Keratinocyte (primary cell): ENCODE results near the gene FRAS1. TPM values are rescaled to one million over a fixed set of nuclear protein-coding genes. Genes with fewer than 3 reads are reported as not detected.
"Not testable (repeated sequence)": the region's sequence is repeated elsewhere in the genome, so short reads cannot be mapped to it uniquely, and the experiment has no call there.

ENCODE experiments used
- DNase-seq: peaks from one replicate; pipeline ENCODE4 v3.0.0-alpha.2; 2011; ENCODE audit warnings: low read depth, missing footprints, low spot score
- FAIRE-seq: peaks from 2 replicates; lab custom pipeline; 2011; peaks lifted over from hg19 to GRCh38; lab: Jason Lieb, UNC
- H2AFZ ChIP-seq: 2 replicates; pipeline ENCODE4 v1.6.0; 2012; ENCODE audit warnings: low read length, control low read depth, inconsistent platforms; ENCODE audit not compliant: control insufficient read depth
- H3K27ac ChIP-seq: 2 replicates; pipeline ENCODE4 v1.5.1; 2011; ENCODE audit warnings: low read length; ENCODE audit not compliant: control insufficient read depth, insufficient read depth
- H3K27me3 ChIP-seq: 3 replicates; pipeline ENCODE4 v1.6.0; 2011; ENCODE audit warnings: low read length; ENCODE audit not compliant: control insufficient read depth, insufficient read depth; ENCODE audit errors: extremely low read depth
- H3K36me3 ChIP-seq, 2 experiments: 2 replicates in 1 of 2; 3 replicates in 1 of 2; pipeline ENCODE4 v1.5.1; 2011; ENCODE audit warnings: low read length in 2 of 2, mild to moderate bottlenecking in 1 of 2; ENCODE audit not compliant: control insufficient read depth in 2 of 2, insufficient read depth in 2 of 2; ENCODE audit errors: extremely low read depth in 1 of 2
- H3K4me1 ChIP-seq: 3 replicates; pipeline ENCODE4 v1.5.1; 2011; ENCODE audit warnings: low read length; ENCODE audit not compliant: control insufficient read depth, insufficient read depth; ENCODE audit errors: extremely low read depth
- H3K4me2 ChIP-seq: 3 replicates; pipeline ENCODE4 v1.6.0; 2011; ENCODE audit warnings: low read depth, low read length; ENCODE audit not compliant: control insufficient read depth, insufficient read depth; ENCODE audit errors: extremely low read depth
- H3K4me3 ChIP-seq, 3 experiments: fragments of 200-600 bp in 1 of 3; sonication (generic) in 1 of 3; 2 replicates in 2 of 3; 3 replicates in 1 of 3; pipeline ENCODE4 v1.5.1; 2011 to 2016; ENCODE audit warnings: low read length in 3 of 3, mild to moderate bottlenecking in 3 of 3, control low read depth in 2 of 3, inconsistent platforms in 1 of 3, low read depth in 1 of 3, mixed read lengths in 1 of 3, mixed run types in 1 of 3, moderate library complexity in 1 of 3; ENCODE audit not compliant: control insufficient read depth in 2 of 3, insufficient read depth in 2 of 3; ENCODE audit errors: extremely low read depth in 1 of 3
- H3K79me2 ChIP-seq: 2 replicates; pipeline ENCODE4 v1.6.0; 2012; ENCODE audit warnings: low read length; ENCODE audit not compliant: control insufficient read depth, insufficient read depth
- H3K9ac ChIP-seq: 3 replicates; pipeline ENCODE4 v1.6.0; 2011; ENCODE audit warnings: low read length; ENCODE audit not compliant: control insufficient read depth, insufficient read depth; ENCODE audit errors: extremely low read depth
- H3K9me1 ChIP-seq: 3 replicates; pipeline ENCODE4 v1.6.0; 2011; ENCODE audit warnings: low read length; ENCODE audit not compliant: control insufficient read depth, insufficient read depth; ENCODE audit errors: extremely low read depth
- H3K9me3 ChIP-seq: 2 replicates; pipeline ENCODE4 v1.5.1; 2012; ENCODE audit warnings: low read depth, low read length; ENCODE audit not compliant: control insufficient read depth
- H4K20me1 ChIP-seq: 3 replicates; pipeline ENCODE4 v1.6.0; 2011; ENCODE audit warnings: low read length; ENCODE audit not compliant: control insufficient read depth, insufficient read depth; ENCODE audit errors: extremely low read depth
- CTCF ChIP-seq, 3 experiments: IDR thresholded peaks in 1 of 3; conservative IDR thresholded peaks in 1 of 3; optimal IDR thresholded peaks in 1 of 3; 2 replicates in 2 of 3; 3 replicates in 1 of 3; pipeline versions ENCODE3 to v1.5.1; 2011; ENCODE audit warnings: low read length in 3 of 3, mild to moderate bottlenecking in 3 of 3, moderate library complexity in 2 of 3, control low read depth in 1 of 3, inconsistent platforms in 1 of 3; ENCODE audit not compliant: insufficient read depth in 2 of 3; ENCODE audit errors: extremely low read depth in 1 of 3
- EZH2 ChIP-seq: IDR thresholded peaks from one replicate; pipeline ENCODE4 v1.6.1; 2012; ENCODE audit warnings: inconsistent platforms, mild to moderate bottlenecking, low read length, moderate library complexity
- dilution Hi-C: fragments of 300-500 bp; cut with MboI; formaldehyde crosslinking; loops from one replicate; pipeline ENCODE4 v1.7.0; 2020; ENCODE audit warnings: low sequenced_read_pairs; ENCODE audit not compliant: extremely low pct_ligation_motif_present
- polyA plus RNA-seq, 5 experiments: library from polyadenylated mRNA; depleted of rRNA in 3 of 5; stranded (reverse) in 3 of 5; stranded (forward) in 1 of 5; unstranded in 1 of 5; fragments of >200 nt; gene quantifications; 1 replicate in 1 of 5; 2 replicates in 3 of 5; 3 replicates in 1 of 5; pipeline versions ENCODE4 v1.2.1 to v1.2.3, GENCODE V29; 2011 to 2012; ENCODE audit warnings: missing spikeins in 2 of 5, low read depth in 1 of 5, low replicate concordance in 1 of 5

Gene FRAS1
- polyA plus RNA-seq, 1 donor (not counting 4 experiments of a cell fraction or from before 2014, with no cell fraction given), result 3.5 TPM

- no peak for TF ChIP-seq CTCF (optimal IDR thresholded peaks at IDR 0.05 in 1 of 3, IDR thresholded peaks at IDR 0.05 in 1 of 3, conservative IDR thresholded peaks at IDR 0.05 in 1 of 3; ENCODE audit: extremely low read depth in 1 of 3, insufficient read depth in 2 of 3, low read length in 3 of 3)
- TF ChIP-seq EZH2, result no peak
- Histone ChIP-seq H3K9me1 (no peaks in the 10 kb centered on the region), H3K27me3 (no peaks in the 10 kb centered on the region), H3K4me3 (no peak overlapping the region), H2AFZ (no peak overlapping the region), H3K27ac (no peak overlapping the region), H4K20me1 (no peaks in the 10 kb centered on the region), H3K9ac (no peak overlapping the region), H3K9me3 (no peaks in the 10 kb centered on the region), H3K79me2 (no peaks in the 10 kb centered on the region), H3K4me1 (no peaks in the 10 kb centered on the region), H3K4me2 (no peak overlapping the region), H3K36me3 (peaks cover 0 to 1% of the 10 kb centered on the region in 2 experiments)
- FAIRE-seq (no peak), DNase-seq (no peak)
- dilution Hi-C loops, result no loop called here
Measured at GRCh38 chr4:78267790-78268189, 210.7 kb downstream of the FRAS1 start.

- Histone ChIP-seq H3K36me3 (peaks cover 0 to 1% of the 10 kb centered on the region in 2 experiments), H3K4me2 (no peak overlapping the region), H3K27me3 (no peaks in the 10 kb centered on the region), H3K79me2 (no peaks in the 10 kb centered on the region), H3K9ac (no peak overlapping the region), H3K27ac (no peak overlapping the region), H4K20me1 (no peaks in the 10 kb centered on the region), H3K4me1 (no peaks in the 10 kb centered on the region), H3K9me3 (no peaks in the 10 kb centered on the region), H3K9me1 (no peaks in the 10 kb centered on the region), H2AFZ (no peak overlapping the region), H3K4me3 (no peak overlapping the region)
- no peak for DNase-seq
- dilution Hi-C loops, result no loop called here
- no peak for FAIRE-seq
- no peak for TF ChIP-seq CTCF (optimal IDR thresholded peaks at IDR 0.05 in 1 of 3, IDR thresholded peaks at IDR 0.05 in 1 of 3, conservative IDR thresholded peaks at IDR 0.05 in 1 of 3; ENCODE audit: extremely low read depth in 1 of 3, insufficient read depth in 2 of 3, low read length in 3 of 3)
- TF ChIP-seq EZH2, result no peak
Measured at GRCh38 chr4:78268597-78268996, 211.5 kb downstream of the FRAS1 start.

- H3K9ac ChIP-seq, FAIRE-seq, H3K9me3 ChIP-seq, DNase-seq, H3K27ac ChIP-seq, H3K4me2 ChIP-seq, H3K79me2 ChIP-seq, H3K4me3 ChIP-seq, H2AFZ ChIP-seq, H3K36me3 ChIP-seq, H3K4me1 ChIP-seq, H4K20me1 ChIP-seq, H3K27me3 ChIP-seq, H3K9me1 ChIP-seq, dilution Hi-C loops: not testable (repeated sequence)
Measured at GRCh38 chr4:78275450-78275849, 218.3 kb downstream of the FRAS1 start.
